Uterus (tissue), 2 donors: Measurements from ENCODE around the gene UGT1A1.

ENCODE experiments used
- POLR2A ChIP-seq, 2 donors: fragments of 450-650 bp; IDR thresholded peaks; one replicate each; pipeline ENCODE4 v1.6.1; 2016; ENCODE audit warnings: antibody characterized with exemption in 2 of 2, mild to moderate bottlenecking in 1 of 2, moderate library complexity in 1 of 2
- TF ChIP-seq, protein P1 (sequence below), 4 experiments: fragments of 200-600 bp in 2 of 4; fragments of 450-650 bp in 2 of 4; sonication (generic) in 2 of 4; IDR thresholded peaks; one replicate each; pipeline ENCODE4 v1.5.1; 2016 to 2019; ENCODE audit warnings: antibody characterized with exemption in 4 of 4, mild to moderate bottlenecking in 2 of 4, moderate library complexity in 1 of 4

- no peak for TF ChIP-seq POLR2A (IDR thresholded peaks at IDR 0.05)
- TF ChIP-seq, protein P1, sequence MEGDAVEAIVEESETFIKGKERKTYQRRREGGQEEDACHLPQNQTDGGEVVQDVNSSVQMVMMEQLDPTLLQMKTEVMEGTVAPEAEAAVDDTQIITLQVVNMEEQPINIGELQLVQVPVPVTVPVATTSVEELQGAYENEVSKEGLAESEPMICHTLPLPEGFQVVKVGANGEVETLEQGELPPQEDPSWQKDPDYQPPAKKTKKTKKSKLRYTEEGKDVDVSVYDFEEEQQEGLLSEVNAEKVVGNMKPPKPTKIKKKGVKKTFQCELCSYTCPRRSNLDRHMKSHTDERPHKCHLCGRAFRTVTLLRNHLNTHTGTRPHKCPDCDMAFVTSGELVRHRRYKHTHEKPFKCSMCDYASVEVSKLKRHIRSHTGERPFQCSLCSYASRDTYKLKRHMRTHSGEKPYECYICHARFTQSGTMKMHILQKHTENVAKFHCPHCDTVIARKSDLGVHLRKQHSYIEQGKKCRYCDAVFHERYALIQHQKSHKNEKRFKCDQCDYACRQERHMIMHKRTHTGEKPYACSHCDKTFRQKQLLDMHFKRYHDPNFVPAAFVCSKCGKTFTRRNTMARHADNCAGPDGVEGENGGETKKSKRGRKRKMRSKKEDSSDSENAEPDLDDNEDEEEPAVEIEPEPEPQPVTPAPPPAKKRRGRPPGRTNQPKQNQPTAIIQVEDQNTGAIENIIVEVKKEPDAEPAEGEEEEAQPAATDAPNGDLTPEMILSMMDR (IDR thresholded peaks at IDR 0.05) = no peak
These were observed 45.9 kb upstream of the UGT1A1 start for GRCh38 chr2:233714121-233714520.
